Endothelial cell of umbilical vein (primary cell): ENCODE data around the gene RBMS2. TPM values are rescaled to one million over a fixed set of nuclear protein-coding genes. Genes with fewer than 3 reads are reported as not detected.

Experiments
- BruUV-seq: library from RNA; stranded (reverse); fragments of 400-500 nt; replicated peaks from 2 replicates; lab custom pipeline; 2021; lab: Mats Ljungman, UMichigan
- CTCF ChIA-PET: fragments of 300-600, 350-600 bp; sonication (Branson Sonifier 250); formaldehyde crosslinking; loops from one replicate; lab custom pipeline; 2021; ENCODE audit warnings: antibody characterized with exemption, inconsistent platforms; lab: Charles Lee
- POLR2A ChIA-PET: fragments of 300-600, 350-600 bp; sonication (Branson Sonifier 250); formaldehyde crosslinking; loops from one replicate; lab custom pipeline; 2021; ENCODE audit warnings: antibody characterized with exemption, inconsistent platforms; lab: Charles Lee
- DNase-seq: peaks from one replicate; pipeline ENCODE4 v3.0.0-alpha.2; 2011; ENCODE audit warnings: low read depth, low spot score
- FAIRE-seq: peaks from 2 replicates; lab custom pipeline; 2011; peaks lifted over from hg19 to GRCh38; lab: Jason Lieb, UNC
- H2AFZ ChIP-seq: 2 replicates; pipeline ENCODE4 v1.6.0; 2012; ENCODE audit warnings: low read depth, low read length, control low read depth, inconsistent platforms
- H3K27ac ChIP-seq: 2 replicates; pipeline ENCODE4 v1.5.1; 2011; ENCODE audit warnings: low read depth, mild to moderate bottlenecking, control low read depth, low read length, moderate library complexity; ENCODE audit not compliant: insufficient read depth
- H3K27me3 ChIP-seq, 2 experiments: 2 replicates each; pipeline versions ENCODE4 v1.6.0 to v1.6.1; 2011; ENCODE audit warnings: low read length in 2 of 2, mixed read lengths in 1 of 2; ENCODE audit not compliant: control insufficient read depth in 2 of 2, insufficient read depth in 2 of 2
- H3K36me3 ChIP-seq, 2 experiments: 2 replicates in 1 of 2; 3 replicates in 1 of 2; pipeline ENCODE4 v1.5.1; 2011; ENCODE audit warnings: low read length in 2 of 2, mild to moderate bottlenecking in 1 of 2, moderate library complexity in 1 of 2; ENCODE audit not compliant: control insufficient read depth in 2 of 2, insufficient read depth in 2 of 2; ENCODE audit errors: extremely low read depth in 1 of 2
- H3K4me1 ChIP-seq: 3 replicates; pipeline ENCODE4 v1.5.1; 2011; ENCODE audit warnings: mild to moderate bottlenecking, low read length; ENCODE audit not compliant: control insufficient read depth, insufficient read depth; ENCODE audit errors: extremely low read depth
- H3K4me2 ChIP-seq: 2 replicates; pipeline ENCODE4 v1.6.1; 2011; ENCODE audit warnings: low read length, control low read depth, mixed read lengths; ENCODE audit not compliant: insufficient read depth
- H3K4me3 ChIP-seq, 3 experiments: fragments of 200-600 bp in 1 of 3; sonication (generic), shearing (Covaris generic) in 1 of 3; replicated peaks in 1 of 3; 2 replicates each; pipeline ENCODE4 v1.5.1; 2011 to 2016; ENCODE audit warnings: control low read depth in 3 of 3, low read length in 3 of 3, mild to moderate bottlenecking in 2 of 3, inconsistent platforms in 1 of 3, low read depth in 1 of 3, moderate library complexity in 1 of 3; ENCODE audit not compliant: insufficient read depth in 1 of 3
- H3K79me2 ChIP-seq: 2 replicates; pipeline ENCODE4 v1.6.0; 2012; ENCODE audit warnings: low read length, inconsistent platforms; ENCODE audit not compliant: control insufficient read depth, insufficient read depth
- H3K9ac ChIP-seq: replicated peaks from 2 replicates; pipeline ENCODE3; 2011; ENCODE audit warnings: low read length, control low read depth; ENCODE audit not compliant: insufficient read depth; ENCODE audit errors: extremely low read depth
- H3K9me1 ChIP-seq: replicated peaks from 3 replicates; pipeline ENCODE4 v1.6.0; 2011; ENCODE audit warnings: mild to moderate bottlenecking, low read length; ENCODE audit not compliant: control insufficient read depth, insufficient read depth; ENCODE audit errors: extremely low read depth
- H3K9me3 ChIP-seq: replicated peaks from 2 replicates; pipeline ENCODE4 v1.5.1; 2012; ENCODE audit warnings: low read length, inconsistent platforms; ENCODE audit not compliant: control insufficient read depth, insufficient read depth
- H4K20me1 ChIP-seq: replicated peaks from 2 replicates; pipeline ENCODE3; 2011; ENCODE audit warnings: mild to moderate bottlenecking, low read length; ENCODE audit not compliant: control insufficient read depth, insufficient read depth; ENCODE audit errors: extremely low read depth
- CTCF ChIP-seq, 2 donors: IDR thresholded peaks; 1 replicate in 1 of 2; 2 replicates in 1 of 2; pipeline ENCODE4 v1.5.1; 2011; ENCODE audit warnings: low read length in 2 of 2, mild to moderate bottlenecking in 2 of 2, moderate library complexity in 2 of 2, control low read depth in 1 of 2, inconsistent platforms in 1 of 2, low read depth in 1 of 2; ENCODE audit not compliant: insufficient read depth in 1 of 2; ENCODE audit errors: extremely low read depth in 1 of 2
- EZH2 ChIP-seq: IDR thresholded peaks from 2 replicates; pipeline ENCODE4 v1.6.1; 2012; ENCODE audit warnings: borderline replicate concordance, low read depth, mild to moderate bottlenecking, moderate library complexity, low read length, inconsistent platforms; ENCODE audit not compliant: severe bottlenecking
- FOS ChIP-seq: IDR thresholded peaks from 2 replicates; pipeline ENCODE4 v1.6.1; 2011; ENCODE audit warnings: mild to moderate bottlenecking, low read length, moderate library complexity, borderline replicate concordance; ENCODE audit not compliant: insufficient read depth
- GATA2 ChIP-seq: IDR thresholded peaks from 2 replicates; pipeline ENCODE4 v1.7.0; 2011; ENCODE audit warnings: low read depth, mild to moderate bottlenecking, moderate library complexity, mixed read lengths, low read length; ENCODE audit not compliant: insufficient read length, insufficient read depth
- JUN ChIP-seq: IDR thresholded peaks from 2 replicates; pipeline ENCODE4 v1.6.1; 2011; ENCODE audit warnings: borderline replicate concordance, low read depth; ENCODE audit not compliant: insufficient read length, insufficient read depth
- MAX ChIP-seq: IDR thresholded peaks from 2 replicates; pipeline ENCODE4 v1.6.1; 2011; ENCODE audit not compliant: insufficient read depth, insufficient read length
- MYC ChIP-seq: IDR thresholded peaks from one replicate; pipeline ENCODE4 v1.6.1; 2011; ENCODE audit warnings: mild to moderate bottlenecking, low read depth, low read length
- POLR2A ChIP-seq: IDR thresholded peaks from 2 replicates; pipeline ENCODE4 v1.6.1; 2012; ENCODE audit warnings: low read depth, mild to moderate bottlenecking, control low read depth, low read length
- POLR2AphosphoS5 ChIP-seq: IDR thresholded peaks from 2 replicates; pipeline ENCODE4 v1.6.1; 2012; ENCODE audit warnings: low read depth, mild to moderate bottlenecking, control low read depth, low read length, moderate library complexity; ENCODE audit not compliant: insufficient read depth
- dilution Hi-C: fragments of 300-500 bp; cut with MboI; formaldehyde crosslinking; loops from one replicate; pipeline ENCODE4 v1.15.0; 2019; ENCODE audit warnings: low sequenced_read_pairs; ENCODE audit not compliant: extremely low pct_ligation_motif_present
- intact Hi-C: fragments of 100-400 bp; cut with micrococcal nuclease; formaldehyde crosslinking; loops from one replicate; pipeline ENCODE4 v1.10.0; 2022
- polyA plus RNA-seq, 4 experiments: library from polyadenylated mRNA; depleted of rRNA in 3 of 4; stranded (reverse) in 3 of 4; unstranded in 1 of 4; fragments of >200 nt; gene quantifications; 2 replicates each; pipeline versions ENCODE4 v1.2.1 to v1.2.3, GENCODE V29; 2011 to 2012; ENCODE audit warnings: missing spikeins in 1 of 4
- total RNA-seq: library from RNA; stranded (reverse); gene quantifications from 2 replicates; pipeline ENCODE4 v1.2.3, GENCODE V29; 2021

RBMS2 gene
- total and polyA plus RNA-seq, 2 donors (not counting 3 experiments of a cell fraction or from before 2014, with no cell fraction given) = 66.8 to 103 TPM

- dilution Hi-C loops = no loop called here
- peak; percentile 50 for FAIRE-seq
- peak overlapping the region; percentile 99 for H3K9ac ChIP-seq
- intact Hi-C loops = no loop called here
- no peak overlapping the region for H2AFZ ChIP-seq
- peak overlapping the region; percentile 100 for H3K4me2 ChIP-seq
- CTCF ChIA-PET = interaction anchor here (1.0 to 2.7 kb wide), 6 partner anchors 9 to 114 kb away, joined by 3 to 21 read pairs (median 9); no protein-coding TSS in a partner anchor
- no TSS peak for BruUV-seq
- H3K9me1 ChIP-seq = no peaks in the 10 kb centered on the region
- no peaks in the 10 kb centered on the region for H3K27me3 ChIP-seq
- H3K27ac ChIP-seq = peak overlapping the region; percentile 87
- H3K4me3 ChIP-seq = peak overlapping the region; percentile 61 to 98 (median 95)
- peaks cover 65% of the 10 kb centered on the region for H3K4me1 ChIP-seq
- POLR2A ChIA-PET = interaction anchor here (0.9 kb wide), 1 partner anchor 26 kb away, joined by 3 read pairs; no protein-coding TSS in a partner anchor
- peaks cover 49% of the 10 kb centered on the region for H3K79me2 ChIP-seq
- DNase-seq = peak; percentile 58
- H4K20me1 ChIP-seq = no peaks in the 10 kb centered on the region
- TF ChIP-seq EZH2 (no peak), CTCF (IDR thresholded peaks at IDR 0.05; ENCODE audit: extremely low read depth in 1 of 2, insufficient read depth in 1 of 2, low read depth in 1 of 2, low read length in 2 of 2) (no peak), MAX (no peak), GATA2 (no peak), POLR2A (no peak), POLR2AphosphoS5 (no peak), JUN (no peak), MYC (no peak), FOS (no peak)
- H3K36me3 ChIP-seq = no peaks in the 10 kb centered on the region
- H3K9me3 ChIP-seq = no peaks in the 10 kb centered on the region
Observed at GRCh38 chr12:56522411-56523193, 982 bp downstream of the RBMS2 start.
